Caco-2 (cell line): ENCODE data around the gene REEP1. TPM values are rescaled to one million over a fixed set of nuclear protein-coding genes. Genes with fewer than 3 reads are reported as not detected.

ENCODE experiments used
- BruUV-seq: library from RNA; stranded (reverse); fragments of 400-500 nt; replicated peaks from 2 replicates; lab custom pipeline; 2021; lab: Mats Ljungman, UMichigan
- CTCF ChIA-PET: fragments of 300-600 bp; sonication (Branson Sonifier 250); formaldehyde crosslinking; loops from one replicate; lab custom pipeline; 2022; ENCODE audit warnings: antibody characterized with exemption; lab: Charles Lee
- POLR2A ChIA-PET: fragments of 300-600 bp; sonication (Branson Sonifier 250); formaldehyde crosslinking; loops from one replicate; lab custom pipeline; 2022; ENCODE audit warnings: antibody characterized with exemption; lab: Charles Lee
- DNase-seq, 2 experiments: peaks; one replicate each; pipeline versions ENCODE4 v3.0.0 to v3.0.0-alpha.2; 2020 to 2022
- H3K27me3 ChIP-seq: replicated peaks from 2 replicates; pipeline ENCODE4 v1.6.0; 2011; ENCODE audit warnings: low read length; ENCODE audit not compliant: control insufficient read depth, insufficient read depth
- H3K36me3 ChIP-seq: 2 replicates; pipeline ENCODE4 v1.5.1; 2011; ENCODE audit warnings: low read length; ENCODE audit not compliant: control insufficient read depth, insufficient read depth
- H3K4me1 ChIP-seq: fragments of 250-450 bp; sonication (Bioruptor Pico); 2 replicates; pipeline ENCODE4 v1.5.1; 2020; ENCODE audit warnings: mild to moderate bottlenecking
- H3K4me3 ChIP-seq: 2 replicates; pipeline ENCODE4 v1.5.1; 2011; ENCODE audit warnings: low read depth, mild to moderate bottlenecking, control low read depth, low read length
- H3K9me3 ChIP-seq: fragments of 250-450 bp; sonication (Bioruptor Pico); 2 replicates; pipeline ENCODE4 v1.5.1; 2020; ENCODE audit warnings: mild to moderate bottlenecking, moderate library complexity
- H3K27ac Mint-ChIP-seq: one replicate; pipeline ENCODE4 v1.8.0; 2022; ENCODE audit warnings: mixed read lengths; ENCODE audit not compliant: unreplicated experiment
- H3K27me3 Mint-ChIP-seq: one replicate; pipeline ENCODE4 v1.8.0; 2022; ENCODE audit warnings: mixed read lengths; ENCODE audit not compliant: insufficient read depth, unreplicated experiment
- H3K36me3 Mint-ChIP-seq: one replicate; pipeline ENCODE4 v1.8.0; 2022; ENCODE audit warnings: mild to moderate bottlenecking, mixed read lengths; ENCODE audit not compliant: insufficient read depth, unreplicated experiment
- H3K4me1 Mint-ChIP-seq: one replicate; pipeline ENCODE4 v1.8.0; 2022; ENCODE audit warnings: low read depth, mixed read lengths; ENCODE audit not compliant: unreplicated experiment
- H3K4me3 Mint-ChIP-seq: one replicate; pipeline ENCODE4 v1.8.0; 2022; ENCODE audit warnings: mild to moderate bottlenecking, moderate library complexity, mixed read lengths; ENCODE audit not compliant: unreplicated experiment
- H3K9me3 Mint-ChIP-seq: one replicate; pipeline ENCODE4 v1.8.0; 2022; ENCODE audit warnings: mixed read lengths; ENCODE audit not compliant: unreplicated experiment
- CTCF ChIP-seq, 2 experiments: fragments of 200-600 bp in 1 of 2; IDR thresholded peaks; 1 replicate in 1 of 2; 2 replicates in 1 of 2; pipeline versions ENCODE4 v1.5.1 to v1.8.0; 2011 to 2022; ENCODE audit warnings: antibody characterized with exemption in 1 of 2, control low read depth in 1 of 2, inconsistent platforms in 1 of 2, low read depth in 1 of 2, low read length in 1 of 2, mild to moderate bottlenecking in 1 of 2, moderate library complexity in 1 of 2; ENCODE audit not compliant: insufficient read depth in 1 of 2, severe bottlenecking in 1 of 2, unreplicated experiment in 1 of 2
- intact Hi-C: fragments of 100-400 bp; cut with micrococcal nuclease; formaldehyde crosslinking; loops from one replicate; pipeline ENCODE4 v1.10.0; 2022; ENCODE audit not compliant: unreplicated experiment
- total RNA-seq: library from RNA; stranded (reverse); gene quantifications from 2 replicates; pipeline ENCODE4 v1.2.3, GENCODE V29; 2022

Gene REEP1
- total RNA-seq, 1 experiment from 2014 or later: 16.6 TPM

DNA sequence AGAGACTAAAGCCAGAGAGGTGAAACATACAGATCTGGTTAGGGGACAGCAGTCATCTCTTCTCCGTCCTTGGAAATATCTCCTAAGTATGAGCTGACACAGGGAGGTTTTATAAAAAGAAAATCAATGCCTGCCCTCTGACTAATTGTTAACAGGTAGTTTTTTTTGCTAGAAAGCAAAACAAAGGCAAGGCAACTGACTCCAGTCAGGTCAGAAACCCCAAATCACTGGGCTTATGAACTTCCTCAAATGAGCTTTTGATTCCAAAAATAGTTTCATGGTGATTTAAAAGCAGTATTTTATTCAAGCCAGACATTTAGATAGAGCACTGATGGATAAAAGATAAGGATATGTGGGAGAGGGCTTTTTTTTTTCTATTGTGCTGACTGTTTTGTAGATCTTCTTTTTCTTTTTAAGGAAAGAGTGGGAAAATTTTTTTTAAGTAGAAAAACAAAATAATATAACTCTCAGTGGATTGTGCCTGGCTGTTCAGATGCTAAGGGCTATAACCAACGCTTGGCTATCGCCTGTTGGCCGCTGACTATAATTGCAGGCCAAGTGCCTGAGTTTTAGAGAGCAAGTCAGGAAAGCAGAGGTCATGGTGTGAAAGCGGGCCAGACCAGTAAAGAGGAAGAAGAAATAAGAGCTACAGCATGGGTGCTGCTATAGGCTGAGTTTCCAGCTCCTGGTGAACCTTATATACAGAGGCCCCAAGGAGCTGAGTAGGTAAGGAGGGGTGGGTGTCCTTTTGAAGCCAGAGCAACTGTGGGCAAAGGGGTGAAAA, 93.3 kb downstream of the REEP1 start:
- no peaks in the 10 kb centered on the region for H3K27me3 ChIP-seq
- peak overlapping the region; percentile 94 for H3K27ac Mint-ChIP-seq
- no peak overlapping the region for H3K4me3 ChIP-seq
- ChIA-PET CTCF (interaction anchor here (0.9 kb wide), 1 partner anchor 127 kb away, joined by 3 read pairs; no protein-coding TSS in a partner anchor), POLR2A (interaction anchor here (0.7 kb wide), 1 partner anchor 29 kb away, joined by 3 read pairs; no protein-coding TSS in a partner anchor)
- peak overlapping the region; percentile 30 for H3K4me3 Mint-ChIP-seq
- no peaks in the 10 kb centered on the region for H3K27me3 Mint-ChIP-seq
- no peaks in the 10 kb centered on the region for H3K36me3 ChIP-seq
- peaks cover 7% of the 10 kb centered on the region for H3K9me3 Mint-ChIP-seq
- H3K4me1 ChIP-seq: peaks cover 26% of the 10 kb centered on the region
- no peak for TF ChIP-seq CTCF (IDR thresholded peaks at IDR 0.05; ENCODE audit: insufficient read depth in 1 of 2, low read depth in 1 of 2, low read length in 1 of 2, severe bottlenecking in 1 of 2, unreplicated experiment in 1 of 2)
- BruUV-seq: no TSS peak
- H3K9me3 ChIP-seq: no peaks in the 10 kb centered on the region
- H3K36me3 Mint-ChIP-seq: no peaks in the 10 kb centered on the region
- DNase-seq: no peak
- intact Hi-C loops: no loop called here
- peaks cover 22% of the 10 kb centered on the region for H3K4me1 Mint-ChIP-seq

DNA sequence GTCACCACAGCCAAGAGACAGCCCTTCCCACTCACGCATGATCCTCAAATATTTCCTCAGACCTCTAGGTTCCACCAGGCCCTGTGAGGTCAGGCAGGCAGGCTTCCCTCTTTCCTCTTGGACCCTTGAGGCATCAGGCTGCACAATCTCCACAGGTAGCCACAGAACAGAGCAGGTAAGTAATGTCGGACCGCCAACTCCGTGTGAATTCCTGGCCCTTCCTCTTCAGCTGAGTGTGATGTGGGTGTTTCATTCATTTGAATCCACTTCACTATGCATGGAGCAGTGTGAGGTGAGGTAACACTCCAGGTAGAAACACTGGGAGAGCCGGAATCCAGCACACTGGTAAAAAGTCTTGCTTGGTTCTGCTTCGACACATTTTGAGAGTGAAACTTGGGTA, 94.2 kb downstream of the REEP1 start:
- peaks cover 22% of the 10 kb centered on the region for H3K4me1 Mint-ChIP-seq
- no peaks in the 10 kb centered on the region for H3K27me3 Mint-ChIP-seq
- intact Hi-C loops: no loop called here
- POLR2A ChIA-PET: no interaction called here
- BruUV-seq: no TSS peak
- Histone ChIP-seq H3K36me3 (no peaks in the 10 kb centered on the region), H3K4me1 (peaks cover 26% of the 10 kb centered on the region), H3K27me3 (no peaks in the 10 kb centered on the region), H3K9me3 (no peaks in the 10 kb centered on the region), H3K4me3 (no peak overlapping the region)
- TF ChIP-seq CTCF (IDR thresholded peaks at IDR 0.05; ENCODE audit: insufficient read depth in 1 of 2, low read depth in 1 of 2, low read length in 1 of 2, severe bottlenecking in 1 of 2, unreplicated experiment in 1 of 2): no peak
- DNase-seq: no peak
- no peaks in the 10 kb centered on the region for H3K36me3 Mint-ChIP-seq
- H3K9me3 Mint-ChIP-seq: peaks cover 7% of the 10 kb centered on the region
- CTCF ChIA-PET: no interaction called here
- no peak overlapping the region for H3K4me3 Mint-ChIP-seq
- peak overlapping the region; percentile 94 for H3K27ac Mint-ChIP-seq

- no TSS peak for BruUV-seq
- POLR2A ChIA-PET: no interaction called here
- Mint-ChIP-seq H3K4me3 (no peak overlapping the region), H3K9me3 (peaks cover 7% of the 10 kb centered on the region), H3K36me3 (no peaks in the 10 kb centered on the region), H3K27ac (no peak overlapping the region), H3K4me1 (peaks cover 22% of the 10 kb centered on the region), H3K27me3 (no peaks in the 10 kb centered on the region)
- Histone ChIP-seq H3K36me3 (no peaks in the 10 kb centered on the region), H3K9me3 (no peaks in the 10 kb centered on the region), H3K27me3 (no peaks in the 10 kb centered on the region), H3K4me1 (peaks cover 26% of the 10 kb centered on the region), H3K4me3 (no peak overlapping the region)
- intact Hi-C loops: no loop called here
- no peak for TF ChIP-seq CTCF (IDR thresholded peaks at IDR 0.05; ENCODE audit: insufficient read depth in 1 of 2, low read depth in 1 of 2, low read length in 1 of 2, severe bottlenecking in 1 of 2, unreplicated experiment in 1 of 2)
- DNase-seq: no peak
- CTCF ChIA-PET: no interaction called here
These were observed 95.8 kb downstream of the REEP1 start for GRCh38 chr2:86241611-86242010.
